IMR-90 (cell line): Measurements from ENCODE around the gene GNRH2.

Experiments used
- POLR2A ChIP-seq: IDR thresholded peaks from 2 replicates; pipeline ENCODE4 v1.6.1; 2012; ENCODE audit warnings: mild to moderate bottlenecking, low read depth, low read length
- RCOR1 ChIP-seq: IDR thresholded peaks from 2 replicates; pipeline ENCODE4 v1.6.1; 2012; ENCODE audit warnings: mild to moderate bottlenecking, low read length, improper control_type of control experiment; ENCODE audit not compliant: insufficient replicate concordance
- TF ChIP-seq, protein P1 (sequence below): conservative IDR thresholded peaks from 2 replicates; pipeline ENCODE4 v1.5.1; 2012; ENCODE audit warnings: mild to moderate bottlenecking, low read depth, low read length, improper control_type of control experiment
- TF ChIP-seq, protein P2 (sequence below): fragments of 150-350 bp; IDR thresholded peaks from 2 replicates; pipeline ENCODE4 v1.6.1; 2017; ENCODE audit warnings: mild to moderate bottlenecking, antibody characterized with exemption, low read length, low read depth

DNA sequence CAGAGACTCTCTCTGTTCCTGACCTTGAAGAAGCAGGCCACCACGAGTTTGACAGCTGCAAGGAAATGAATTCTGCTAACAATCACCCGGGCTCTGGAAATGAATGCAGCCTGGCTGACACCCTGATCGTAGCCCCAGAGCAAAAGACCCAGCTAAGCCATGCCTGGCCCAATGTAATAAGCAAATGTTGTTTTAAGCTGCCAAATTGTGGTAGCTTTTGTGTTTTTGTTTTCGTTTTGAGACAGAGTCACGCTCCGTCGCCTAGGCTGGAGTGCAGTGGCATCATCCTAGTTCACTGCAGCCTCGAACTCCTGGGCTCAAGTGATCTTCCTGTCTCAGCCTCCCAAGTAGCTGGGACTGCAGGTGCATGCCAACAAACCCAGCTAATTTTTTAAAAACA is 24.7 kb downstream of the GNRH2 start:
- TF ChIP-seq, protein P1, sequence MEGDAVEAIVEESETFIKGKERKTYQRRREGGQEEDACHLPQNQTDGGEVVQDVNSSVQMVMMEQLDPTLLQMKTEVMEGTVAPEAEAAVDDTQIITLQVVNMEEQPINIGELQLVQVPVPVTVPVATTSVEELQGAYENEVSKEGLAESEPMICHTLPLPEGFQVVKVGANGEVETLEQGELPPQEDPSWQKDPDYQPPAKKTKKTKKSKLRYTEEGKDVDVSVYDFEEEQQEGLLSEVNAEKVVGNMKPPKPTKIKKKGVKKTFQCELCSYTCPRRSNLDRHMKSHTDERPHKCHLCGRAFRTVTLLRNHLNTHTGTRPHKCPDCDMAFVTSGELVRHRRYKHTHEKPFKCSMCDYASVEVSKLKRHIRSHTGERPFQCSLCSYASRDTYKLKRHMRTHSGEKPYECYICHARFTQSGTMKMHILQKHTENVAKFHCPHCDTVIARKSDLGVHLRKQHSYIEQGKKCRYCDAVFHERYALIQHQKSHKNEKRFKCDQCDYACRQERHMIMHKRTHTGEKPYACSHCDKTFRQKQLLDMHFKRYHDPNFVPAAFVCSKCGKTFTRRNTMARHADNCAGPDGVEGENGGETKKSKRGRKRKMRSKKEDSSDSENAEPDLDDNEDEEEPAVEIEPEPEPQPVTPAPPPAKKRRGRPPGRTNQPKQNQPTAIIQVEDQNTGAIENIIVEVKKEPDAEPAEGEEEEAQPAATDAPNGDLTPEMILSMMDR, result no peak
- TF ChIP-seq, protein P2, sequence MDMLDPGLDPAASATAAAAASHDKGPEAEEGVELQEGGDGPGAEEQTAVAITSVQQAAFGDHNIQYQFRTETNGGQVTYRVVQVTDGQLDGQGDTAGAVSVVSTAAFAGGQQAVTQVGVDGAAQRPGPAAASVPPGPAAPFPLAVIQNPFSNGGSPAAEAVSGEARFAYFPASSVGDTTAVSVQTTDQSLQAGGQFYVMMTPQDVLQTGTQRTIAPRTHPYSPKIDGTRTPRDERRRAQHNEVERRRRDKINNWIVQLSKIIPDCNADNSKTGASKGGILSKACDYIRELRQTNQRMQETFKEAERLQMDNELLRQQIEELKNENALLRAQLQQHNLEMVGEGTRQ, result no peak
- TF ChIP-seq RCOR1 (no peak), POLR2A (no peak)
